Stomach (tissue), 9 donors: ENCODE measurements around the gene CDC14B. TPM values are rescaled to one million over a fixed set of nuclear protein-coding genes. Genes with fewer than 3 reads are reported as not detected.

ENCODE experiments used
- DNase-seq, 2 donors: peaks; one replicate each; pipeline versions ENCODE4 v3.0.0 to v3.0.0-alpha.2; 2013 to 2019
- H3K27ac ChIP-seq, 5 donors: fragments of 200-600 bp in 4 of 5; sonication (generic) in 4 of 5; one replicate each; pipeline ENCODE4 v1.5.1; 2013 to 2019; ENCODE audit warnings: mild to moderate bottlenecking in 1 of 5, moderate library complexity in 1 of 5
- H3K27me3 ChIP-seq, 3 donors: fragments of 200-600 bp; sonication (generic); one replicate each; pipeline ENCODE4 v1.5.1; 2017 to 2019; ENCODE audit warnings: mixed run types in 1 of 3
- H3K36me3 ChIP-seq, 4 donors: fragments of 200-600 bp; sonication (generic); 1 replicate in 3 of 4; 2 replicates in 1 of 4; pipeline ENCODE4 v1.5.1; 2016 to 2019
- H3K4me1 ChIP-seq, 4 donors: fragments of 200-600 bp; sonication (generic); one replicate each; pipeline ENCODE4 v1.5.1; 2016 to 2019
- H3K4me3 ChIP-seq, 4 donors: fragments of 200-600 bp; sonication (generic) in 3 of 4; one replicate each; pipeline ENCODE4 v1.5.1; 2016 to 2019; ENCODE audit warnings: mild to moderate bottlenecking in 1 of 4
- H3K9me3 ChIP-seq, 4 donors: fragments of 200-600 bp; sonication (generic); one replicate each; pipeline ENCODE4 v1.5.1; 2016 to 2019
- EP300 ChIP-seq: sonication (generic); formaldehyde crosslinking; IDR thresholded peaks from one replicate; pipeline ENCODE4 v1.6.1; 2017; ENCODE audit warnings: antibody characterized with exemption
- POLR2A ChIP-seq, 4 donors: fragments of 450-650 bp; IDR thresholded peaks; one replicate each; pipeline ENCODE4 v1.6.1; 2016; ENCODE audit warnings: antibody characterized with exemption in 4 of 4, control low read depth in 2 of 4, mild to moderate bottlenecking in 1 of 4, moderate library complexity in 1 of 4
- POLR2AphosphoS5 ChIP-seq, 3 donors: sonication (generic); formaldehyde crosslinking; IDR thresholded peaks; one replicate each; pipeline ENCODE4 v1.6.1; 2016; ENCODE audit warnings: antibody characterized with exemption in 3 of 3
- WGBS, 5 donors: extraction: QIAGEN DNeasy Blood & Tissue Kit in 3 of 5; methylation state at CpG; one replicate each; pipeline versions ENCODE4 v1.1.5 to v1.1.7; 2013 to 2018; 5-methylcytosine and 5-hydroxymethylcytosine counted together
- intact Hi-C: fragments of 100-400 bp; cut with DNase I; formaldehyde crosslinking; loops from one replicate; pipeline ENCODE4 v1.15.1; 2023; ENCODE audit warnings: low total_unique reads
- polyA plus RNA-seq, 3 donors: library from polyadenylated mRNA; stranded (reverse); fragments of 200-250 nt; gene quantifications; one replicate each; pipeline ENCODE4 v1.2.3, GENCODE V29; 2013
- total RNA-seq, 5 donors: library from RNA; depleted of rRNA; stranded (reverse); fragments of >200 nt; gene quantifications; one replicate each; pipeline versions ENCODE4 v1.1.0 to v1.2.3, GENCODE V29; 2014 to 2016
- TF ChIP-seq, protein P1 (sequence below), 7 experiments: fragments of 450-650 bp in 4 of 7; fragments of 200-600 bp in 3 of 7; sonication (generic) in 3 of 7; IDR thresholded peaks; one replicate each; pipeline ENCODE4 v1.5.1; 2016 to 2019; ENCODE audit warnings: antibody characterized with exemption in 7 of 7, control low read depth in 2 of 7, mild to moderate bottlenecking in 1 of 7
- donor health status: healthy with polysubstance abuse.
- donor health status: Bipolar disorder and iron deficiency.
- donor health status: healthy.

Gene CDC14B
- total and polyA plus RNA-seq, 8 donors = 4.1 to 31.9 (median 17.1) TPM

DNA sequence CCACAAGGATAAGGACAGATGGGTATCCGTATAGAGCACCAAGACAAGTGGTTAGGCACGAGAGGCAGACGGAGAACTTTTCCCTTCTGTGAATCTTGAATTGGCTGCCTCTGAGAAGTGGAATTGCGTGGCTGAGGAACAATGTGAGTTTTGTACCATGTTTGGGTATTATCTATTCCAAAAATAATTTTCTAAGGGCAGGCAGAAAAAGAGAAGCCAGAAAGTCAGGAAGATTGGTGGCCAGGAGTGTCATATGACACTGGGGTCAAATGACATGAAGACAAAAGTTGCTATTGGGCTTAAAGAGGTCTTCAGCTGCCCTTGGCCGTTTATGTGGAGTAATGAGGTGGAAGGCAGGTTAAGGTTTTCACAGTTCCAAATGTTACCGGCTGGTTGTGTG, 155.2 kb downstream of the CDC14B start:
- Histone ChIP-seq H3K27ac (no peak overlapping the region), H3K27me3 (no peaks in the 10 kb centered on the region), H3K36me3 (peaks cover 11 to 53% (median 39%) of the 10 kb centered on the region in 4 donors), H3K4me3 (no peak overlapping the region), H3K4me1 (no peaks in the 10 kb centered on the region), H3K9me3 (no peaks in the 10 kb centered on the region)
- TF ChIP-seq, protein P1, sequence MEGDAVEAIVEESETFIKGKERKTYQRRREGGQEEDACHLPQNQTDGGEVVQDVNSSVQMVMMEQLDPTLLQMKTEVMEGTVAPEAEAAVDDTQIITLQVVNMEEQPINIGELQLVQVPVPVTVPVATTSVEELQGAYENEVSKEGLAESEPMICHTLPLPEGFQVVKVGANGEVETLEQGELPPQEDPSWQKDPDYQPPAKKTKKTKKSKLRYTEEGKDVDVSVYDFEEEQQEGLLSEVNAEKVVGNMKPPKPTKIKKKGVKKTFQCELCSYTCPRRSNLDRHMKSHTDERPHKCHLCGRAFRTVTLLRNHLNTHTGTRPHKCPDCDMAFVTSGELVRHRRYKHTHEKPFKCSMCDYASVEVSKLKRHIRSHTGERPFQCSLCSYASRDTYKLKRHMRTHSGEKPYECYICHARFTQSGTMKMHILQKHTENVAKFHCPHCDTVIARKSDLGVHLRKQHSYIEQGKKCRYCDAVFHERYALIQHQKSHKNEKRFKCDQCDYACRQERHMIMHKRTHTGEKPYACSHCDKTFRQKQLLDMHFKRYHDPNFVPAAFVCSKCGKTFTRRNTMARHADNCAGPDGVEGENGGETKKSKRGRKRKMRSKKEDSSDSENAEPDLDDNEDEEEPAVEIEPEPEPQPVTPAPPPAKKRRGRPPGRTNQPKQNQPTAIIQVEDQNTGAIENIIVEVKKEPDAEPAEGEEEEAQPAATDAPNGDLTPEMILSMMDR (IDR thresholded peaks at IDR 0.05) = no peak
- TF ChIP-seq POLR2AphosphoS5 (IDR thresholded peaks at IDR 0.05) = no peak
- no peak for TF ChIP-seq EP300
- WGBS, 5 donors = 83 to 87% (median 86%) methylated on average over 6 of the region's 6 CpGs
- DNase-seq = no peak
- intact Hi-C loops = no loop called here

DNA sequence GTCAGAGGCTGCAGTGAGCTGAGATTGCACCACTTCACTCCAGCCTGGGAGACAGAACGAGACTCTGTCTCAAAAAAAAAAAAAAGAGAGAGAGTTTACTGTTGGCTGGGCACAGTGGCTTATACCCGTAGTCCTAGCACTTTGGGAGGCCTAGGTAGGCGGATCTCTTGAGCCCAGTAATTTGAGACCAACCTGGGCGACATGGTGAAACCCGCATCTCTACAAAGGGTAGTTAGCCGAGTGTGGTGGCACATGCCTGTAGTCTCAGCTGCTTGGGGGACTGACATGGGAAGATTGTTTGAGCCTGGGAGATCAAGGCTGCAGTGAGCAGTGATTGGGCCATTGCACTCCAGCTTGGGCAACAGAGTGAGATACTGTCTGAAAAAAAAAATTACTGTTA, 157.1 kb downstream of the CDC14B start:
- Histone ChIP-seq H3K4me3 (no peak overlapping the region), H3K4me1 (no peaks in the 10 kb centered on the region), H3K9me3 (no peaks in the 10 kb centered on the region), H3K27ac (no peak overlapping the region), H3K27me3 (no peaks in the 10 kb centered on the region), H3K36me3 (peaks cover 6 to 47% (median 25%) of the 10 kb centered on the region in 4 donors)
- TF ChIP-seq, protein P1 (IDR thresholded peaks at IDR 0.05) = no peak
- TF ChIP-seq EP300 = no peak
- 88 to 99% (median 95%) methylated on average over 6 of the region's 6 CpGs for WGBS, 5 donors
- intact Hi-C loops = no loop called here
- no peak for DNase-seq

DNA sequence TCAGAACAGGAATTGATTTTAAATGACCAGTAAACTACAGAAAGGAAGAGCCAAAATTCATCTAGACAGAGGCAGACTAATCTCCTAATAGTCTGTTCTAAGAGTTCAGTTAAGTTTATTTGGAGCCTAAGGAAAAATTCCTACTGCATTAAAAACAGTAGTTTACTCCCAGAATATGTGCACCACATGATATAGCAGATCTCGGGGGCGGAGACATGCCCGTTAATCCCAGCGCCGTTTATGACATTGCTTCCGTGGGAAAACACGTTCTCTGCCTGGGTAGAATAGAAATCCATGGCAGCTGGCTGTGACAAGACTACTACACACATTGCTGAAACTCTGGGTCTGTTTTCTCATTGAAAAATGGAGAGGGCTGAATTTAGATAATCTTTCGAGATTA, 158.3 kb downstream of the CDC14B start:
- DNase-seq = no peak
- Histone ChIP-seq H3K4me1 (no peaks in the 10 kb centered on the region), H3K27ac (no peak overlapping the region), H3K27me3 (no peaks in the 10 kb centered on the region), H3K9me3 (no peaks in the 10 kb centered on the region), H3K4me3 (no peak overlapping the region), H3K36me3 (peaks cover 5 to 35% (median 16%) of the 10 kb centered on the region in 4 donors)
- WGBS, 5 donors = 81 to 93% (median 92%) methylated on average over 8 of the region's 8 CpGs
- intact Hi-C loops = no loop called here
- TF ChIP-seq POLR2AphosphoS5 (IDR thresholded peaks at IDR 0.05) (no peak), EP300 (no peak), POLR2A (IDR thresholded peaks at IDR 0.05) (no peak)
- TF ChIP-seq, protein P1 (IDR thresholded peaks at IDR 0.05) = no peak

DNA sequence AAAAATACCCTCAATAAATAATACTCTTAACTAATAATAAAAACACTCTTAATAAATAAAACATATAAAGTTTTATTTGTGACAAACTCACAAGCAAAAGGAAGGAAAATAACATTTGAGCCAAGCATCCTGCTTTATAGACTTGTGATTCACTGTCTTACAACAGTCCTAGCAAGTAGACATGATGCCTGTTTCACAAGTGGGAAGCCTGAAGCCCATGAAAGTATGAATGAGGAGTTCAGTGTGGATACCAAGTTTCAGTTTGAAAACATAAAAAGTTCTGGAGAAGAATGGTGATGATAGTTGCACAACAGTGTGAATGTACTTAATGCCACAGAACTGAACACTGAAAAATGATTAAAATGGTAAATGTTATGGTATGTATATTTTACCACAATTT, 158.8 kb downstream of the CDC14B start:
- Histone ChIP-seq H3K4me3 (no peak overlapping the region), H3K36me3 (peaks cover under 1 to 31% (median 12%) of the 10 kb centered on the region in 4 donors), H3K9me3 (no peaks in the 10 kb centered on the region), H3K4me1 (no peaks in the 10 kb centered on the region), H3K27me3 (no peaks in the 10 kb centered on the region), H3K27ac (no peak overlapping the region)
- no peak for DNase-seq
- TF ChIP-seq, protein P1 (IDR thresholded peaks at IDR 0.05) = no peak
- TF ChIP-seq POLR2A (IDR thresholded peaks at IDR 0.05) (no peak), EP300 (no peak), POLR2AphosphoS5 (IDR thresholded peaks at IDR 0.05) (no peak)
- intact Hi-C loops = no loop called here
